ENCODE measurements around the gene ABHD3.
A peak's percentile ranks its signal among the peaks of the same experiment; 100 is the strongest.
"Not testable (repeated sequence)": the region's sequence is repeated elsewhere in the genome, so short reads cannot be mapped to it uniquely, and the experiment has no call there.

Gene ABHD3

DNA sequence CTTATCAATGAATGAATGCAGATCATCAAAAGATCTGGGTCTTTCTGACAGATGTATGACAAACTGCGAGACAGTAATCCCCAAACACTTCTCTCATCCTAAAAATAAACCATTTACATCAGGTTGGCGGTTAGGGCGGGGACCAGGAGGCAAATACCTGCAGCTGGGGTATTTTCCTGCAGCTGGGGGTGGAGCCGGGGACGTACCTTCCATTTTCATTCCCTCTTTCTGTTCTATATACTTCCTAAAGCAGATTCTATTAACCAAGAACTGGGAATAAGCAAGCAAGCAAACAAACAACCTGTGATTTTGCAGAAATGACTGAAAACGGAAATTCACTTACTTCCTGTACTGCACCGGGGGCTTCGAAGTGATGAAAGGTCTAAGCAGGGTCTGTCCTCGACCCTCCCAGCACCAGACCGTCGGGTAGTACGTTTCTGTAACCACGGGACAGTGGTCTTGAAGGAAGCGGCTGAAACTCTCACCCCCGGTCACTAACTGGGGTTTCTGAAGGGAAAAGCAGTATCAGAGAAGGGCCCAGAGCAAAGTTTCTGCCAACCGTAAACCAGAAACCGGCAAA is 1.2 kb downstream of the ABHD3 start:
- peak; percentile 32 for DNase-seq

GRCh38 chr18:21702602-21703001 is 2.0 kb downstream of the ABHD3 start:
- DNase-seq, result no peak

DNA sequence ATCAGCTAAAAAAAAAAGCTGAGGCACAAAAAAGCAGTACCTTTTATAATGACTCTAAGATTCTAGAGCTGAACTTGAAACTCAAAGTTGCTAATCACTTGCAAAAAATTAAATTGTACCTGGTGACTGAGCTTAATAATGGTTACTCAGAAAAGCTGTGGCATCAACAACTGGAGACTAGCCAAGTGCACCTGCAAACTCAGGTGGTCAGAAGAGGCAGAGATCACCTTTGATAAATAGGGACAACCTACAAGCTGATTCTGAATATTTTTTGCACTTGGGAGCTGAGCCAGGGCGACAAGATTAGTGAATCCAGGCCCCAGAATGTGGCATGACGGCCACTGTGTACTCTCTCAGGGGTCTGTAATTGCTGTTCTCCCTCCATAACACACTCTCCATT is 3.0 kb downstream of the ABHD3 start:
- DNase-seq, result no peak

DNA sequence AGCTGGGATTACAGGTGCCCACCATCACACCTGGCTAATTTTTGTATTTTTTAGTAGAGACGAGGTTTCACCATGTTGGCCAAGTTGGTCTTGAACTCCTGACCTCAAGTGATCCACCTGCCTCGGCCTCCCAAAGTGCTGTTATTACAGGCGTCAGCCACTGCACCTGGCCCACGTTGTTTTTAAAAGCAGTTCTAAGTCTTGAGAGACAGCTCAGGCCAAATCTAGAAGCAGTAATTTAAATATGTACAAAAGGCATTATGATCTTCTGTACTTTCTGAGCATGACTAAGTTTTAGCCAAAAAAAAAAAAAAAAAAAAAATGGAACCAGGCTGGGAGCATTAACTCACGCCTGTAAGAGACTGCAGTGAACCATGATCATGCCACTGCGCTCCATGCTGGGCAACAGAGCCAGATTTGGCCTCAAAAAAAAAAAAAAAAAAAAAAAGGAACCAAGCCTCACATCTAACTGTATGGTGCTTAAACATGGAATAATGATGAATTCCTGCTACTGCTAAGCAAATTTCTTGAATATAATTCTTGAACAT is 4.0 kb downstream of the ABHD3 start:
- DNase-seq, result no peak

GRCh38 chr18:21693322-21693721 is 11.3 kb downstream of the ABHD3 start:
- DNase-seq, result no peak

GRCh38 chr18:21689736-21690135 is 14.8 kb downstream of the ABHD3 start:
- no peak for DNase-seq

DNA sequence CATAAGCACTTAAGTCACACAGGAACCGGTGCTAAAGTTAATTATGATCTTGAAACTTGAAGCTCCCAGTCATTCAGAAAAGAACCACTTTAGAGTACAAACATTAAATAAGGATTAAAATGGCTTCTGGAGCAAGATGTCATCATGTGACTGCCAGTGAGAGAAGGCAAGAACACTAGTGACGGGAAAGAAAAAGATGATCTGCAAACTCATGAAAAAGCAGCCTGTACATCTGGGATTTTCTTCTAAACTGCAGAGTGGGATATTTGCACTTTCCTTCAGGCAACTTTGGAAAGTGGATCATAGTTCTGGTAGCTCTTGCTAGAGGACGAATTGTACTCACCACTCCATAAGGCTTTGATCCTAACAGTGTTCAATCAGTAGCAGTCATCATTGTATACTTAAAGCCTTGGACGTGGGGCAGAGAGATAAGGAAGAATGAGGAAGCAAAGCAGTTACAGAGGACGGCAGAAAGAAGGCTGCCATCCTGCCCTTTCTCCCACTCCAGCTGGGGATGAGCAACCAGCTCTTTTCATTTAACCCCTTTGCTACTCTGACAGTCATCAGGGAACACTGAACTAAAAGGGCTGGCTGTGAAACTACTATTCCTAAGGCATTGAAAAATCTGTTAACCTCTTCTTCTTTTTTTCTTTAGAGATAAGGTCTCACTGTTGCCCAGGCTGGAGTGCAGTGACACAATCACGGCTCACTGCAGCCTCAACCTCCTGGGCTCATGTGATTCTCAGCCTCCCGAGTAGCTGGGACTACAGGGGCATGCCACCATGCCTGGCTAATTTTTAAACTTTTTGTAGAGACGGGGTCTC is 18.1 kb downstream of the ABHD3 start:
- no peak for DNase-seq

DNA sequence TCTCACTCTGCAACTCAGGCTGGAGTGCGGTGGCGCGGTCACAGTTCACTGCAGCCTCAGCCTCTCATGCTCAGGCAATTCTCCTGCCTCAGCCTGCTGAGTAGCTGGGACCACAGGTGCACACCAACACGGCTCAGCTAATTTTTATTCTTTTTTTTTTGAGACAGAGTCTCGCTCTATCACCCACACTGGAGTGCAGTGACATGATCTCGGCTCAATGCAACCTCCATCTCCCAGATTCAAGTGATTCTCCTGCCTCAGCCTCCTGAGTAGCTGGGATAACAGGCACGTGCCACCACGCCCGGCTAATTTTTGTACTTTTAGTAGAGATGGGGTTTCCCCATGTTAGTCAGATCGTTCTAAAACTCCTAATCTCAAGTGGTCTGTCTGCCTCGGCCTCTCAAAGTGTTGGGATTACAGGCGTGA is 19.0 kb downstream of the ABHD3 start:
- DNase-seq, result not testable (repeated sequence)

GRCh38 chr18:21684731-21685130 is 19.8 kb downstream of the ABHD3 start:
- no peak for DNase-seq

DNA sequence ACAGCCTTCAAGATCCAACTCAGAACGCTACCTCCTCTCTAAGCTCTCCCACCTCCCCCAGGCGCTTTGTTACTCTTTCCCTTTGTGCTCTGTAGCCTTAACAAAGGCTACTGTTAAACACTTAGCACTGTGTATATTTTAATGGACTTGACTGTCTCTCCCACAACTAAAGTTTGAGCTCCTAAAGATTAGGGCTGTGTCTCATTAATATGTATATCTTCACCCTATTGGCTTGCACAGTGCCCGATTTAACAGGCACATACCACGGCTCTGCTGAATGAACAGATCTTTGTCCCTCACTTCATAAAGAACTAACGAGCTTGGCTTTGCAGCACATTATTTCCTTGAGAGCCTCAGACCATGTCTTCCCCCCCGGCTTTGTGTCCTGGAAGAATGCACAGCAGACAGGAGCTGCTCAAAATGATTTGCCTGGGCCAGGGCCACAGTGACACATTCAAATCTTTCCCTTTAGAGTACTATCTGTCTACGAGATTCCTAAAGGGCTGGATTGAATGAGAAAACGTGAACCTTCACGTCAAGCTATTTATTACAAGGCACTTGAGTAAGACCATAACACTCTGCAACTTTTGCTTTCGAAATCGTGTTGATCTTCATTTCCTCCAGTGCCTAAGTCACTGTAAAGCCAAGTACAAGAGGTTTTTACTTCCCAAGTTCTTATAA is 22.1 kb downstream of the ABHD3 start:
- DNase-seq, result peak; percentile 9

GRCh38 chr18:21680161-21680560 is 24.4 kb downstream of the ABHD3 start:
- peak; percentile 12 for DNase-seq

- no peak for DNase-seq
Observed at GRCh38 chr18:21678859-21679258, 25.7 kb downstream of the ABHD3 start.

DNA sequence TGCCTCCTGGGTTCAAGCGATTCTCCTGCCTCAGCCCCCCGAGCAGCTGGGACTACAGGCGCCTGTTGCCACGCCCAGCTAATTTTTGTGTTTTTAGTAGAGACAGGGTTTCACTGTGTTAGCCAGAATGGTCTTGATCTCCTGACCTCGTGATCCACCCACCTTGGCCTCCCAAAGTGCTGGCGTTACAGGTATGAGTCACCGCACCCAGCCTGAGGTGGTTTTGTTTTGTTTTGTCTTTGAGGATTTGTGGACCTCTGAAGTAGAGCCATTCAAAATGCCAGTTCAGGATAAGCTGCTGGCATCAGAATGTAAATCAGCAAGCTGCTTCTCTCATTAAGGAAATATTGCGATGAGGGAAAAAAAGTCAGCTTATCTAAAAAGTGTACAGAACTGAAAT is 29.2 kb downstream of the ABHD3 start:
- peak; percentile 47 for DNase-seq

DNA sequence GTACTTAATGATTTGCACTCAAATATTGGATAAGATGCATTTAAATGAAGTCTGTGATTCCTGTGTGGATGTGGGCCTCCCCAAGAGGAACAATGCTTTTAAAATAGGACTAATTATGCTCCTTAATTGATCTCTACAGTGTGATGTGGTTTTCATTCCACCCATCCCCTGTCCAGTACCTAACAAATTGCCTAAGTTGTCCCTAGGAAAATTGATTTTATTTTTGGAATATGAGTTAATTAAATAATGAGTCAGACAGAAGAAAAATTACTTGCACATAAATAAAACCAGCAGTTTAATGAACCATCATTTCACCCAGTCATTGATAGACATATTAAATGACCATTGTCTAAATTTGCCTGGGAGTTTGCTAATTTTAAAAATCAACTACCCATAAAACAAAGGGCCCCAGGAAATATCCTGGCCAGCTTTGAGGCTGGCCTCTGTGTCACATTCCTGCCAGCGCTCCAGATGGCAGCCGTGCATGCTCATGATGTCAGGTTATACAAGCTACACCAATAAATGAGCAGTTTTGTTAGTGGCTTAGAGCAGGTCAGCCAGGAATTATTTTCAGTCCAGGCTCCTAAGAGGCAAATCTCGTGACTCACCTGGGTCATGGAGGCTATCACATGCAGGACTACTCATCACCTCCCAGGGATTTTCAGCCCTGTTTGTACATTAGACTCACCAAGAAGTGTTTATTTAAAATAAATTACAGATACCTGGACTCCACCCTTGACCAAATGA is 31.9 kb downstream of the ABHD3 start:
- DNase-seq, result no peak

- no peak for DNase-seq
Observed at GRCh38 chr18:21669736-21670285, 34.8 kb downstream of the ABHD3 start.

DNA sequence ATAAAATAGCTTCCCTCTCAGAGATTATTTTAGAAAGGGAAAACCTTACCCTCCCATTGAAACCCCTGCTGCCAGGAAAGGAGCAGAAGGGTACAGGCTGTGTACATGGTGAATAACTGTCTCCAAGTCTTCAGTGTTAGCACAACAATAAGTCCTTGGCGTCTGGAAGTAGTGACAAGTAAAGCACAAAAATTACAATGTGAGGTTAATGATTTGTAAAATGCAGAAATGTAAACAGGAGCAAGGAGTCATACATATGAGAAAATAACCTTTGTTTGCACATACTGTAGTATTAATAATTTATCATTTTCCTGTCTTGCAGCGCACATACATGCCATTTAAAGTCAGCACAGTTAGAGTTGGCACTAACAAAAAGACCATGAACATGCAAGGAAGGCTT is 40.5 kb downstream of the ABHD3 start:
- DNase-seq, result no peak

GRCh38 chr18:21663578-21663977 is 41.0 kb downstream of the ABHD3 start:
- DNase-seq, result no peak

DNA sequence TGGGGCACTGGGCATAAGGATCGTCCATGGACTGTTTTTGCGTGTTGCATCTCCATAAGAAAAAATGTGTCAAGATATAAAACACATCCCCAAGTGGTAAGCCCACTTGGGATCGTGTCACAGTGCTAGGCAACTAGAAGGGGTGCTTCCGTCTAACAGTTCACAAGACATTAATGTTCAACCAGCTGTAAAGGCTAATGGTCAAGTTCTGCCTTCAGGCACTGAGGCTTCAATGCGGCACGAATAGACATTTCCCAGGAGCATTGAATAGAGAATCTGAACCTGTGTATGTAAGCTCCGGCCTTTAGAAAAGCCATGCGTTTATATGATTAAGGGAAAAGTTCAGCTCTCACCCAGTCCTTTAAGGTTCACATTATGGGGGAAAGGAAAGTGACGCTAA is 42.0 kb downstream of the ABHD3 start:
- DNase-seq, result no peak

- DNase-seq, result no peak
Observed at GRCh38 chr18:21660078-21660477, 44.5 kb downstream of the ABHD3 start.

DNA sequence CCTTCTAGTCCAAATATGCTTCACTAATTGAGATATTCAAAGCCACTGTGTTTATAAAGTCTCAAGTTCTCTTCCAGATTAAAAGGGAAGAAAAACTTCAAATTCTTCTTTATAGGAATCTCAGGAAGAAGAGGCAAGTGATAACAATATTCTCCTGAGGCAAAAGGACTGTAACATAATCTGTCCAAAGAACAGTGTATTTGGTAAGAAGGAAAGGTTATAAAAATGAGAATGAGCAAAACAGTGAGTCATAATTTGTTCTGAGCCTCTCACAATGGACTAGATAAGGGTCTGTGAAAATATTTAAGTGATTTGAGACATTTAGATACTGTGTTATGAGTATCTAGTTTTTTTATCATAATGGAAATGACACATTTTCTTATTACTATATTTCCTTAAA is 48.2 kb downstream of the ABHD3 start:
- no peak for DNase-seq

GRCh38 chr18:21653361-21653760 is 51.2 kb downstream of the ABHD3 start:
- no peak for DNase-seq

GRCh38 chr18:21652073-21652472 is 52.5 kb downstream of the ABHD3 start:
- no peak for DNase-seq

DNA sequence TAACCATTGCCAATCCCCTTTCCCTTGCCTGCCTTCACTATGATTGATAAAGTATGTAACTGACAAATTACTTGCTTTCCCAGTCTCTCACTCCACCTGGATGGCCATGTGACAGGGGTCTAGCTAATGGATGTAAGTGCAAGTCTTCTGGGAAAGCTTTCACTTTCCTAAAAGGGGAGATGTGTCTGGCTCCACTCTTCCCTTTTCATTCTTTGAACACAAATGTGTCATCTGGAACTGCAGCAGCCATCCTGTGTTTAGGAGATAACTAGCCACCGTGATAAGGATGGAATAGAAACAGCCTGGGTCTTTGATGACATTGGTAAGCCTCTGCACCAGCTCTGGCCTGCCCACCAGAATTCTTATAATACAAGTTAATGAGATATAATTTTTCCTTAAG is 54.3 kb downstream of the ABHD3 start:
- no peak for DNase-seq

All from activated CD4-positive, alpha-beta T cell treated with anti-CD3 and anti-CD28 coated beads for 48 hours (primary cell).